ENCODE data around the gene ART5. TPM values are rescaled to one million over a fixed set of nuclear protein-coding genes. Genes with fewer than 3 reads are reported as not detected.

The ART5 gene
- not detected in 2 replicates for total RNA-seq (2022)
- Bru-seq, nascent RNA: not detected
- BruChase-seq, experiment 1, labeled RNA remaining after a 6-hour chase: percentile 13 among the genes with signal in this experiment
- not detected for BruChase-seq, experiment 2, labeled RNA remaining after a 2-hour chase
- long read RNA-seq: 0 reads

GRCh38 chr11:3641701-3642070 is at the start of gene ART5:
ART5 (minus strand) TSS chr11:3641992; CDS start chr11:3641862, 130 bp downstream.
- H3K36me3 Mint-ChIP-seq (ENCODE audit: insufficient read depth, unreplicated experiment): peaks cover 5% of the 10 kb centered on the region
- ChIA-PET CTCF (no interaction called here), POLR2A (no interaction called here)
- peak within 1 kb of the TSS; percentile 66 for H3K4me3 Mint-ChIP-seq (ENCODE audit: unreplicated experiment)
- BruUV-seq (replicated peaks): no TSS peak
- intact Hi-C loops (cut with micrococcal nuclease): no loop called here
- peaks cover 12% of the 10 kb centered on the region for H3K4me1 Mint-ChIP-seq (ENCODE audit: insufficient read depth, unreplicated experiment)
- TF ChIP-seq CTCF (IDR thresholded peaks at IDR 0.05; ENCODE audit: unreplicated experiment): no peak
- H3K27me3 Mint-ChIP-seq (ENCODE audit: insufficient read depth, unreplicated experiment): peaks cover 34% of the 10 kb centered on the region
- no peak for DNase-seq (ENCODE audit: unreplicated experiment)
- H3K9me3 Mint-ChIP-seq (ENCODE audit: unreplicated experiment): no peaks in the 10 kb centered on the region
- no peak within 1 kb of the TSS for H3K27ac Mint-ChIP-seq (ENCODE audit: low read depth, unreplicated experiment)

GRCh38 chr11:3686751-3687150 is 45.0 kb upstream of the ART5 start:
- Mint-ChIP-seq H3K27me3 (ENCODE audit: insufficient read depth, unreplicated experiment) (no peaks in the 10 kb centered on the region), H3K27ac (ENCODE audit: low read depth, unreplicated experiment) (no peak overlapping the region), H3K4me1 (ENCODE audit: insufficient read depth, unreplicated experiment) (no peaks in the 10 kb centered on the region), H3K36me3 (ENCODE audit: insufficient read depth, unreplicated experiment) (peaks cover 87% of the 10 kb centered on the region), H3K9me3 (ENCODE audit: unreplicated experiment) (no peaks in the 10 kb centered on the region), H3K4me3 (ENCODE audit: unreplicated experiment) (no peak overlapping the region)
- ChIA-PET CTCF (no interaction called here), POLR2A (no interaction called here)
- no TSS peak for BruUV-seq (replicated peaks)
- intact Hi-C loops (cut with micrococcal nuclease): no loop called here
- no peak for TF ChIP-seq CTCF (IDR thresholded peaks at IDR 0.05; ENCODE audit: unreplicated experiment)
- DNase-seq (ENCODE audit: unreplicated experiment): no peak

GRCh38 chr11:3685923-3686322 is 44.1 kb upstream of the ART5 start:
- no peaks in the 10 kb centered on the region for H3K9me3 Mint-ChIP-seq (ENCODE audit: unreplicated experiment)
- TF ChIP-seq CTCF (IDR thresholded peaks at IDR 0.05; ENCODE audit: unreplicated experiment): no peak
- intact Hi-C loops (cut with micrococcal nuclease): no loop called here
- BruUV-seq (replicated peaks): no TSS peak
- DNase-seq (ENCODE audit: unreplicated experiment): no peak
- H3K4me1 Mint-ChIP-seq (ENCODE audit: insufficient read depth, unreplicated experiment): no peaks in the 10 kb centered on the region
- ChIA-PET CTCF (no interaction called here), POLR2A (no interaction called here)
- H3K4me3 Mint-ChIP-seq (ENCODE audit: unreplicated experiment): no peak overlapping the region
- no peaks in the 10 kb centered on the region for H3K27me3 Mint-ChIP-seq (ENCODE audit: insufficient read depth, unreplicated experiment)
- H3K36me3 Mint-ChIP-seq (ENCODE audit: insufficient read depth, unreplicated experiment): peaks cover 94% of the 10 kb centered on the region
- H3K27ac Mint-ChIP-seq (ENCODE audit: low read depth, unreplicated experiment): peak overlapping the region; percentile 8

GRCh38 chr11:3684819-3685172 is 43.0 kb upstream of the ART5 start:
- intact Hi-C loops (cut with micrococcal nuclease): no loop called here
- Mint-ChIP-seq H3K4me1 (ENCODE audit: insufficient read depth, unreplicated experiment) (no peaks in the 10 kb centered on the region), H3K4me3 (ENCODE audit: unreplicated experiment) (no peak overlapping the region), H3K27me3 (ENCODE audit: insufficient read depth, unreplicated experiment) (no peaks in the 10 kb centered on the region), H3K36me3 (ENCODE audit: insufficient read depth, unreplicated experiment) (peaks cover 94% of the 10 kb centered on the region), H3K9me3 (ENCODE audit: unreplicated experiment) (no peaks in the 10 kb centered on the region), H3K27ac (ENCODE audit: low read depth, unreplicated experiment) (no peak overlapping the region)
- no peak for TF ChIP-seq CTCF (IDR thresholded peaks at IDR 0.05; ENCODE audit: unreplicated experiment)
- CTCF ChIA-PET: interaction anchor here (0.6 kb wide), 2 partner anchors 29 to 100 kb away, joined by 3 to 5 read pairs; no protein-coding TSS in a partner anchor
- POLR2A ChIA-PET: interaction anchor here (1.8 kb wide), 1 partner anchor 10 kb away, joined by 6 read pairs; no protein-coding TSS in a partner anchor
- DNase-seq (ENCODE audit: unreplicated experiment): no peak
- no TSS peak for BruUV-seq (replicated peaks)
